Fibroblast of lung (primary cell): ENCODE results near the gene MRPS5.

Experiments
- CTCF ChIP-seq, 2 donors: IDR thresholded peaks in 1 of 2; conservative IDR thresholded peaks in 1 of 2; 1 replicate in 1 of 2; 2 replicates in 1 of 2; pipeline ENCODE4 v1.5.1; 2011 to 2012; ENCODE audit warnings: low read length in 2 of 2, control low read depth in 1 of 2, inconsistent platforms in 1 of 2, low read depth in 1 of 2, mild to moderate bottlenecking in 1 of 2
- EZH2 ChIP-seq: IDR thresholded peaks from 2 replicates; pipeline ENCODE4 v1.5.1; 2012; ENCODE audit warnings: low read length, control low read depth, mild to moderate bottlenecking; ENCODE audit errors: missing control alignments

- TF ChIP-seq CTCF (conservative IDR thresholded peaks at IDR 0.05 in 1 of 2, IDR thresholded peaks at IDR 0.05 in 1 of 2; ENCODE audit: low read depth in 1 of 2, low read length in 2 of 2) (no peak), EZH2 (no peak)
Measured at GRCh38 chr2:95113464-95113863, 8.1 kb downstream of the MRPS5 start.
